OCI-LY1 (cell line): ENCODE results near the gene ARHGEF10L.

Source experiments
- H2AFZ ChIP-seq: fragments of 200-600 bp; sonication (generic), shearing (Covaris generic); 2 replicates; pipeline ENCODE4 v1.6.0; 2014; ENCODE audit warnings: antibody characterized with exemption, mild to moderate bottlenecking, low read length
- H3F3A ChIP-seq: fragments of 200-600 bp; sonication (generic), shearing (Covaris generic); 2 replicates; pipeline ENCODE4 v1.6.0; 2014; ENCODE audit warnings: mild to moderate bottlenecking, antibody characterized with exemption, low read length, moderate library complexity; ENCODE audit not compliant: insufficient read depth
- H3K27ac ChIP-seq: fragments of 200-600 bp; sonication (generic); 2 replicates; pipeline ENCODE4 v1.5.1; 2014; ENCODE audit warnings: low read length, mixed run types, mild to moderate bottlenecking, low read depth; ENCODE audit not compliant: poor library complexity, severe bottlenecking
- H3K27me3 ChIP-seq: fragments of 200-600 bp; sonication (generic); 2 replicates; pipeline ENCODE4 v1.6.0; 2014; ENCODE audit warnings: antibody characterized with exemption, mild to moderate bottlenecking, low read length, moderate library complexity; ENCODE audit not compliant: insufficient read depth
- H3K36me3 ChIP-seq: fragments of 200-600 bp; sonication (generic); 2 replicates; pipeline ENCODE4 v1.6.1; 2014; ENCODE audit warnings: mild to moderate bottlenecking, antibody characterized with exemption, low read length, moderate library complexity, mixed read lengths; ENCODE audit not compliant: insufficient read depth
- H3K4me1 ChIP-seq: fragments of 200-600 bp; sonication (generic); 2 replicates; pipeline ENCODE4 v1.5.1; 2014; ENCODE audit warnings: mild to moderate bottlenecking, low read length, moderate library complexity; ENCODE audit not compliant: insufficient read depth, severe bottlenecking
- H3K4me2 ChIP-seq: fragments of 200-600 bp; sonication (generic), shearing (Covaris generic); 2 replicates; pipeline ENCODE4 v1.6.1; 2014; ENCODE audit warnings: low read length
- H3K4me3 ChIP-seq: fragments of 200-600 bp; sonication (generic); 2 replicates; pipeline ENCODE4 v1.5.1; 2014; ENCODE audit warnings: low read length, low read depth, mild to moderate bottlenecking, mixed read lengths; ENCODE audit not compliant: poor library complexity, severe bottlenecking
- H3K79me2 ChIP-seq: fragments of 200-600 bp; shearing (Covaris generic); 2 replicates; pipeline ENCODE4 v1.6.1; 2016; ENCODE audit warnings: mixed run types, low read length, mixed read lengths; ENCODE audit not compliant: insufficient read depth
- H3K9ac ChIP-seq: fragments of 200-600 bp; sonication (generic), shearing (Covaris generic); 2 replicates; pipeline ENCODE4 v1.6.1; 2014; ENCODE audit warnings: mild to moderate bottlenecking, low read length, mixed read lengths
- H3K9me2 ChIP-seq: fragments of 200-600 bp; sonication (generic), shearing (Covaris generic); 2 replicates; pipeline ENCODE4 v1.6.1; 2014; ENCODE audit warnings: low read depth, mild to moderate bottlenecking, low read length, mixed read lengths
- H3K9me3 ChIP-seq: fragments of 200-600 bp; shearing (Covaris generic); 2 replicates; pipeline ENCODE4 v1.6.1; 2014; ENCODE audit warnings: low read length, mixed read lengths
- H4K20me1 ChIP-seq: fragments of 200-600 bp; sonication (generic), shearing (Covaris generic); 2 replicates; pipeline ENCODE4 v1.6.0; 2016; ENCODE audit warnings: mild to moderate bottlenecking, low read length; ENCODE audit not compliant: insufficient read depth
- EZH2 ChIP-seq: fragments of 200-600 bp; sonication (generic), shearing (Covaris generic); IDR thresholded peaks from 2 replicates; pipeline ENCODE4 v1.8.0; 2017; ENCODE audit warnings: borderline replicate concordance, mixed run types, mild to moderate bottlenecking, antibody characterized with exemption, low read length, moderate library complexity, mixed read lengths
- TF ChIP-seq, protein P1 (sequence below): fragments of 200-600 bp; sonication (generic), shearing (Covaris generic); IDR thresholded peaks from 2 replicates; pipeline ENCODE4 v1.5.1; 2017; ENCODE audit warnings: mild to moderate bottlenecking, antibody characterized with exemption, low read length, moderate library complexity, mixed read lengths

The ARHGEF10L gene

DNA sequence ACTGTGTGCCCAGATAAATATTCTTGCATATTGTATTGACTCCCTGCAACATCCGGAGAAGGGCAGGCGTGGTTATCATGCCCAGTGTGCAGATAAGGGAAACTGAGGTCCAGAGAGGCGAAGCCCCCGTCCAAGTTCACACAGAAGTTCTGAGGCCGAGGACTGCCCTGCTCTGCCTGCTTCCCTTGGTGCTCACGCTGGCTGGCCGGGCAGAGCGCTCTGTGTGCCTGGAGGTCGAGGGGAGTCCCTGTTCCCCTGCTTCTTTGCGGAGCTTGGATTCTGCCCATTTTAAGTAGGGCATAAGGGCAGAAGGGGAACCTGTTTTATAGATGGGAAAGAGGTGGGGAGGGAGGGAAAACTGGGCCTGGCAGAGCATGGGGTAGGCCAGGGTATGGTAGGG is 122.8 kb downstream of the ARHGEF10L start:
- Histone ChIP-seq H2AFZ (no peak overlapping the region), H3K4me1 (no peaks in the 10 kb centered on the region), H3K27me3 (no peaks in the 10 kb centered on the region), H3K36me3 (no peaks in the 10 kb centered on the region), H3K27ac (no peak overlapping the region), H3K4me2 (no peak overlapping the region), H3F3A (no peaks in the 10 kb centered on the region), H3K9me3 (no peaks in the 10 kb centered on the region), H3K4me3 (no peak overlapping the region), H3K79me2 (no peaks in the 10 kb centered on the region), H4K20me1 (no peaks in the 10 kb centered on the region), H3K9me2 (no peaks in the 10 kb centered on the region), H3K9ac (no peak overlapping the region)
- TF ChIP-seq, protein P1, sequence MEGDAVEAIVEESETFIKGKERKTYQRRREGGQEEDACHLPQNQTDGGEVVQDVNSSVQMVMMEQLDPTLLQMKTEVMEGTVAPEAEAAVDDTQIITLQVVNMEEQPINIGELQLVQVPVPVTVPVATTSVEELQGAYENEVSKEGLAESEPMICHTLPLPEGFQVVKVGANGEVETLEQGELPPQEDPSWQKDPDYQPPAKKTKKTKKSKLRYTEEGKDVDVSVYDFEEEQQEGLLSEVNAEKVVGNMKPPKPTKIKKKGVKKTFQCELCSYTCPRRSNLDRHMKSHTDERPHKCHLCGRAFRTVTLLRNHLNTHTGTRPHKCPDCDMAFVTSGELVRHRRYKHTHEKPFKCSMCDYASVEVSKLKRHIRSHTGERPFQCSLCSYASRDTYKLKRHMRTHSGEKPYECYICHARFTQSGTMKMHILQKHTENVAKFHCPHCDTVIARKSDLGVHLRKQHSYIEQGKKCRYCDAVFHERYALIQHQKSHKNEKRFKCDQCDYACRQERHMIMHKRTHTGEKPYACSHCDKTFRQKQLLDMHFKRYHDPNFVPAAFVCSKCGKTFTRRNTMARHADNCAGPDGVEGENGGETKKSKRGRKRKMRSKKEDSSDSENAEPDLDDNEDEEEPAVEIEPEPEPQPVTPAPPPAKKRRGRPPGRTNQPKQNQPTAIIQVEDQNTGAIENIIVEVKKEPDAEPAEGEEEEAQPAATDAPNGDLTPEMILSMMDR, result no peak
- no peak for TF ChIP-seq EZH2

DNA sequence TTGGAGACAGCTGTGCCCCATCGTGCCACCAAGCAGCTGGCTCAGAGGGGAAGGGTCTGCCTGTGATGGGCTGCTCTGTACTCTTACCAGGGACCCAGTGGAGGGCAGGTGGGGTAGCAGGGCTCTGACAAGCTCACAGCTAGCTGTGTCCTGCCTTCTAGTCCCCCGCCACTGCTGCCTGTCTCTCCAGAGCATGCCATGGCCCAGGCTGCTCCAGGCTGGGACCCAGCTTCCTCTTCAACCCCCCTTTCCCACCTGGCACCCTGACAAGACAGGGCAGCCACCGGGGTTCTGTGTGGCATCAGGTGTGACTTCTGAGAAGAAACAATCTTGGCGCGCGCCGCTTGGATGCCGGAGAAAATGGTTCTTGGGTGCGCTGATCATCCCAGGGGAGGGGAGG is 123.3 kb downstream of the ARHGEF10L start:
- TF ChIP-seq, protein P1, result no peak
- TF ChIP-seq EZH2, result no peak
- H3K4me1 ChIP-seq, result no peaks in the 10 kb centered on the region
- H3K9ac ChIP-seq, result no peak overlapping the region
- H3K27ac ChIP-seq, result no peak overlapping the region
- H3K27me3 ChIP-seq, result no peaks in the 10 kb centered on the region
- no peak overlapping the region for H3K4me3 ChIP-seq
- H2AFZ ChIP-seq, result no peak overlapping the region
- H3K9me2 ChIP-seq, result no peaks in the 10 kb centered on the region
- no peaks in the 10 kb centered on the region for H3F3A ChIP-seq
- H3K36me3 ChIP-seq, result no peaks in the 10 kb centered on the region
- no peaks in the 10 kb centered on the region for H4K20me1 ChIP-seq
- no peaks in the 10 kb centered on the region for H3K79me2 ChIP-seq
- no peaks in the 10 kb centered on the region for H3K9me3 ChIP-seq
- H3K4me2 ChIP-seq, result no peak overlapping the region

DNA sequence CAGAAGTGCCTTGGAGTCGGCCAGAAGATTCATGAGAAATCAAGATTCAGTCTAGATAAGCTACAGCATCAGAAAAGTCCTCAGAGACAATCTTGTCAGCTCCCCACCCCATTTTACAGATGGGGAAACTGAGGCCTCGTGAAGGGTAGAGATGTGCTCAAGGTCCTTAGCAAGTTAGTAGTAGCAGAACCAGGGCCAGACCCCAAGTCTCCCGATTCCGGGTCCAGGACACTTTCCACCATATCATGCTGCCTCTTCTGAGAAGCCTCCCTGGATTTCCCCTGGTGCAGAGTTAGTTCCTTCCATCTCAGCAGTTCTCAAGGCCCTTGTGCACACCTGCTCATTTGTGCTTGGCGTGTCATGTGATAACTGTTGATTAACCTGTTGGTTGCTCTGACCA is 124.1 kb downstream of the ARHGEF10L start:
- no peaks in the 10 kb centered on the region for H3K36me3 ChIP-seq
- no peaks in the 10 kb centered on the region for H3K79me2 ChIP-seq
- no peaks in the 10 kb centered on the region for H3K9me2 ChIP-seq
- H3K4me1 ChIP-seq, result no peaks in the 10 kb centered on the region
- H3F3A ChIP-seq, result no peaks in the 10 kb centered on the region
- no peak overlapping the region for H3K27ac ChIP-seq
- no peak overlapping the region for H2AFZ ChIP-seq
- H4K20me1 ChIP-seq, result no peaks in the 10 kb centered on the region
- no peak overlapping the region for H3K4me2 ChIP-seq
- TF ChIP-seq EZH2, result no peak
- TF ChIP-seq, protein P1, result no peak
- no peak overlapping the region for H3K9ac ChIP-seq
- H3K27me3 ChIP-seq, result no peaks in the 10 kb centered on the region
- no peaks in the 10 kb centered on the region for H3K9me3 ChIP-seq
- no peak overlapping the region for H3K4me3 ChIP-seq
